ENCODE data around the gene LRP8. TPM values are rescaled to one million over a fixed set of nuclear protein-coding genes. Genes with fewer than 3 reads are reported as not detected.

Gene LRP8
- total and polyA plus RNA-seq, 2 donors (not counting 3 experiments of a cell fraction or from before 2014, with no cell fraction given) = 40.9 to 62.2 TPM

DNA sequence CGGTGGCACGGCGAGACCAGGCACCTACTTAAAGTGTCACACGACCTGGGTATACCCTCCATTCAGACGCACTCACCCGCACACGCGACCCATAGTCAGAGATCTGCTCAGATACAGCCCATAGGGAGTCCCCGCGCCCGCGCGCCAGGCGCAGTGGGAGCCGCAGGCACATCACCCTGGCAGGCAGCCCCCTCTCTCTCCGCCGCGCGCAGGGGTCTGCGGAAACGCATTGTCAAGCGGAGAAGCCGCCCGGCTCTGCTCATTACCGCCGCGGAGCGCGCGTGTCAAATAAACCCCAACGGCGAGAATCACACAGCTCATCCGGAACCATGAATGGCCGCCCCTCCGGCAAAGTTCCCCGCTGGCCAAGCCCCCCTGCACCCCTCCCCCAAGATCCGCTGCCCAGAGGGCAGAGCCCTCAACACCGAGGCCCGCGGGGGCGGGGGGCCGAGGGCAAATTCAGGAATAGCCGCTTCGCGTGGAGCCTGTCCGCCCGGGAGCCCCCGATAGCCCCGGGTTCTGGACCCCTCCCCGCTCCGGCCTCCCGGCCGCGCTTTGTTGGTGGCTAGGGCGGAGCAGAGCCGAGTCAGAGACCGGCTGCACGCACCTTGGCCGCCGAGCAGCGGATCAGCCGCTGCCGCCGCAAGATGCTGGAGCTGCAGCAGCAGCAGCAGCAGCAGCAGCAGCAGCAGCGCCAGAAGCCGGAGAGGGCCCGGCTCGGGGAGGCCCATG is 522 bp downstream of the LRP8 start:
- Histone ChIP-seq H3K4me2 (ENCODE audit: insufficient read depth, low read length) (peak overlapping the region; percentile 25), H3K4me3 (replicated peaks in 1 of 3; ENCODE audit: insufficient read depth in 1 of 3, low read depth in 1 of 3, low read length in 3 of 3) (peak overlapping the region; percentile 53 to 83 (median 79)), H3K9me3 (replicated peaks; ENCODE audit: control insufficient read depth, insufficient read depth, low read length) (no peaks in the 10 kb centered on the region), H3K36me3 (ENCODE audit: control insufficient read depth in 2 of 2, extremely low read depth in 1 of 2, insufficient read depth in 2 of 2, low read length in 2 of 2) (no peaks in the 10 kb centered on the region), H3K4me1 (ENCODE audit: control insufficient read depth, extremely low read depth, insufficient read depth, low read length) (peaks cover 16% of the 10 kb centered on the region), H4K20me1 (replicated peaks; ENCODE audit: control insufficient read depth, extremely low read depth, insufficient read depth, low read length) (no peaks in the 10 kb centered on the region), H3K9me1 (replicated peaks; ENCODE audit: control insufficient read depth, extremely low read depth, insufficient read depth, low read length) (no peaks in the 10 kb centered on the region), H2AFZ (ENCODE audit: low read depth, low read length) (peak overlapping the region; percentile 95), H3K9ac (replicated peaks; ENCODE audit: extremely low read depth, insufficient read depth, low read length) (peak overlapping the region; percentile 85), H3K27ac (ENCODE audit: insufficient read depth, low read depth, low read length) (peak overlapping the region; percentile 81), H3K79me2 (ENCODE audit: control insufficient read depth, insufficient read depth, low read length) (peaks cover 40% of the 10 kb centered on the region), H3K27me3 (ENCODE audit: control insufficient read depth in 2 of 2, insufficient read depth in 2 of 2, low read length in 2 of 2) (no peaks in the 10 kb centered on the region)
- DNase-seq (ENCODE audit: low read depth, low spot score) (peak; percentile 40), FAIRE-seq (no peak)
- BruUV-seq (replicated peaks) = TSS peak; percentile 5
- TF ChIP-seq EZH2 (IDR thresholded peaks at IDR 0.05; ENCODE audit: borderline replicate concordance, low read depth, low read length, severe bottlenecking) (no peak), POLR2A (IDR thresholded peaks at IDR 0.05; ENCODE audit: low read depth, low read length) (no peak), JUN (IDR thresholded peaks at IDR 0.05; ENCODE audit: borderline replicate concordance, insufficient read depth, insufficient read length, low read depth) (no peak), GATA2 (IDR thresholded peaks at IDR 0.05; ENCODE audit: insufficient read depth, insufficient read length, low read depth, low read length) (no peak), MYC (IDR thresholded peaks at IDR 0.05; ENCODE audit: low read depth, low read length) (no peak), POLR2AphosphoS5 (IDR thresholded peaks at IDR 0.05; ENCODE audit: insufficient read depth, low read depth, low read length) (no peak)
- TF ChIP-seq, protein P1, sequence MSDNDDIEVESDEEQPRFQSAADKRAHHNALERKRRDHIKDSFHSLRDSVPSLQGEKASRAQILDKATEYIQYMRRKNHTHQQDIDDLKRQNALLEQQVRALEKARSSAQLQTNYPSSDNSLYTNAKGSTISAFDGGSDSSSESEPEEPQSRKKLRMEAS (IDR thresholded peaks at IDR 0.05; ENCODE audit: insufficient read depth, insufficient read length) = no peak
- ChIA-PET POLR2A (no interaction called here), CTCF (interaction anchor here (1.1 to 2.2 kb wide), 2 partner anchors 66 to 68 kb away, joined by 3 to 8 read pairs; no protein-coding TSS in a partner anchor)
- intact Hi-C loops (cut with micrococcal nuclease) = loop anchor here (2.0 kb wide), 2 partner anchors 49 to 131 kb away; partner anchors contain the start of gene CPT2
- dilution Hi-C loops (cut with MboI; ENCODE audit: extremely low pct_ligation_motif_present, low sequenced_read_pairs) = no loop called here
